HuH-7.5 (cell line): ENCODE data around the gene KRT39.
"Not testable (repeated sequence)": the region's sequence is repeated elsewhere in the genome, so short reads cannot be mapped to it uniquely, and the experiment has no call there.

ENCODE experiments used
- DNase-seq: peaks from one replicate; pipeline ENCODE4 v3.0.0; 2011; ENCODE audit warnings: low spot score

The KRT39 gene

GRCh38 chr17:40938981-40939380 is 27.8 kb downstream of the KRT39 start:
- DNase-seq, result no peak

GRCh38 chr17:40937384-40937819 is 29.3 kb downstream of the KRT39 start, which contains the start of gene KRT23:
Gene KRT23, minus strand, starts transcription at chr17:40937646. Its CDS starts 1,043 bp downstream, at chr17:40936603.
- no peak for DNase-seq

GRCh38 chr17:40936976-40937375 is 29.8 kb downstream of the KRT39 start:
- no peak for DNase-seq

GRCh38 chr17:40936437-40936971 is 30.2 kb downstream of the KRT39 start:
- peak; percentile 19 for DNase-seq

GRCh38 chr17:40935624-40936023 is 31.1 kb downstream of the KRT39 start:
- DNase-seq, result no peak

GRCh38 chr17:40932608-40933007 is 34.1 kb downstream of the KRT39 start:
- no peak for DNase-seq

- no peak for DNase-seq
Observed at GRCh38 chr17:40931311-40931710, 35.4 kb downstream of the KRT39 start.

GRCh38 chr17:40926341-40926740 is 40.4 kb downstream of the KRT39 start:
- DNase-seq, result no peak

GRCh38 chr17:40922239-40922638 is 44.5 kb downstream of the KRT39 start:
- no peak for DNase-seq

GRCh38 chr17:40921026-40921425 is 45.7 kb downstream of the KRT39 start:
- no peak for DNase-seq

- not testable (repeated sequence) for DNase-seq
Observed at GRCh38 chr17:40917116-40917515, 49.6 kb downstream of the KRT39 start.

GRCh38 chr17:40916366-40916765 is 50.4 kb downstream of the KRT39 start:
- DNase-seq, result no peak

GRCh38 chr17:40915721-40916256 is 51.0 kb downstream of the KRT39 start:
- no peak for DNase-seq

GRCh38 chr17:40915199-40915661 is 51.5 kb downstream of the KRT39 start:
- no peak for DNase-seq

- no peak for DNase-seq
Observed at GRCh38 chr17:40914075-40914855, 52.5 kb downstream of the KRT39 start.

GRCh38 chr17:40912486-40913210 is 54.1 kb downstream of the KRT39 start:
- DNase-seq, result no peak

GRCh38 chr17:40910441-40910841 is 56.3 kb downstream of the KRT39 start:
- DNase-seq, result no peak

GRCh38 chr17:40909755-40910154 is 57.0 kb downstream of the KRT39 start:
- DNase-seq, result no peak

GRCh38 chr17:40909351-40909750 is 57.4 kb downstream of the KRT39 start:
- DNase-seq, result peak; percentile 32
